Measurements from ENCODE around the gene IQUB. TPM values are rescaled to one million over a fixed set of nuclear protein-coding genes. Genes with fewer than 3 reads are reported as not detected.
A peak's percentile ranks its signal among the peaks of the same experiment; 100 is the strongest.

Gene IQUB
- total and polyA plus RNA-seq, 2 experiments from 2014 or later = 0.97 to 2.2 TPM

DNA sequence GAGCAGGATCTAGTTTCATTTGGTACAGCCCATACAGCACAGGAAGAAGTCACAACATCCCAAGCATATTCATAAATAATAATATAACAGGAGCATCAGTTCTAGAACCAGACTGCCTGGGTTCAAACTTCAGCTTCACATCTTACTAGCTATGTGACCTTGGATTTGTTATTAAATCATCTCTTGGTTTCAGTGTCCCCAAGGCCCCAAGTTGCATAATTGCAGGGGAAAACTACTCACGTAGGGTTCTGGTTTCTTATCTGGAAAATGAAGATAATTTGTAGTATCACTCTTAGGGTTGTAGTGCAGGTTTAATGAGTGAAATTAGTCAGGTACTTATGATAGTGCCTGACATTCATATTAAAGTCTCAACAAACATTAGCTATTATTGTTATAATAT is 5.5 kb upstream of the IQUB start:
- Histone ChIP-seq H3K9me3 (ENCODE audit: low read depth) (no peaks in the 10 kb centered on the region), H3K4me1 (ENCODE audit: insufficient read depth) (no peaks in the 10 kb centered on the region), H2AFZ (no peak overlapping the region), H3K27me3 (no peaks in the 10 kb centered on the region), H3K9me2 (replicated peaks; ENCODE audit: insufficient read depth) (no peaks in the 10 kb centered on the region), H3K4me3 (no peak overlapping the region), H3K4me2 (no peak overlapping the region), H3K79me2 (no peaks in the 10 kb centered on the region), H3K27ac (no peak overlapping the region), H4K20me1 (ENCODE audit: insufficient read depth, poor library complexity, severe bottlenecking) (no peaks in the 10 kb centered on the region), H3K36me3 (replicated peaks; ENCODE audit: insufficient read depth, low read depth) (no peaks in the 10 kb centered on the region)
- no peak for DNase-seq (ENCODE audit: low spot score)
- 36% methylated on average over 1 of the region's 1 CpG for WGBS (ENCODE audit: low lambda C conversion rate, missing lambda C conversion rate)
- TF ChIP-seq EZH2 (IDR thresholded peaks at IDR 0.05; ENCODE audit: borderline replicate concordance) = no peak
- no peak for TF ChIP-seq EZH2phosphoT487 (IDR thresholded peaks at IDR 0.05; ENCODE audit: low read depth, severe bottlenecking, unreplicated experiment)
- TF ChIP-seq, protein P1, sequence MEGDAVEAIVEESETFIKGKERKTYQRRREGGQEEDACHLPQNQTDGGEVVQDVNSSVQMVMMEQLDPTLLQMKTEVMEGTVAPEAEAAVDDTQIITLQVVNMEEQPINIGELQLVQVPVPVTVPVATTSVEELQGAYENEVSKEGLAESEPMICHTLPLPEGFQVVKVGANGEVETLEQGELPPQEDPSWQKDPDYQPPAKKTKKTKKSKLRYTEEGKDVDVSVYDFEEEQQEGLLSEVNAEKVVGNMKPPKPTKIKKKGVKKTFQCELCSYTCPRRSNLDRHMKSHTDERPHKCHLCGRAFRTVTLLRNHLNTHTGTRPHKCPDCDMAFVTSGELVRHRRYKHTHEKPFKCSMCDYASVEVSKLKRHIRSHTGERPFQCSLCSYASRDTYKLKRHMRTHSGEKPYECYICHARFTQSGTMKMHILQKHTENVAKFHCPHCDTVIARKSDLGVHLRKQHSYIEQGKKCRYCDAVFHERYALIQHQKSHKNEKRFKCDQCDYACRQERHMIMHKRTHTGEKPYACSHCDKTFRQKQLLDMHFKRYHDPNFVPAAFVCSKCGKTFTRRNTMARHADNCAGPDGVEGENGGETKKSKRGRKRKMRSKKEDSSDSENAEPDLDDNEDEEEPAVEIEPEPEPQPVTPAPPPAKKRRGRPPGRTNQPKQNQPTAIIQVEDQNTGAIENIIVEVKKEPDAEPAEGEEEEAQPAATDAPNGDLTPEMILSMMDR (IDR thresholded peaks at IDR 0.05; ENCODE audit: poor library complexity) = no peak

DNA sequence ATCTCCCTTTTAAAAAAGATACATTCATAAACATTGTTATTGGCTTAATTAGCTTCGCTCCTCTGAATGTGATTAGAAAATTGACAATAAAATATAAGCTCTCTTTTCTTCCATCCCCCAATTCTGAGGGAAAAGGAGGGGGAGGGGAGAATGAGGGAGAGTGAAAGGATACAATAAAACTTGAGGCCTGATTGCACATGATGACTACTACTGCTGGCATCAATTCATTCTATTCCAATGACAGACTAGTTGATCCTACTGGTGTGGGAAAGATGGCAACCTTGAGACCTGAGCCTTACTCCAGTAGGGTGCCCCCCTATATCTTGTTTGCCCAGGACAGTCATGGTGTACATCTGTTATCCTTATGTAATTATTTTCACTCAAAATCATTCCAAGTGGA is 4.5 kb upstream of the IQUB start:
- TF ChIP-seq, protein P1 (IDR thresholded peaks at IDR 0.05; ENCODE audit: poor library complexity) = no peak
- TF ChIP-seq EZH2 (IDR thresholded peaks at IDR 0.05; ENCODE audit: borderline replicate concordance) (no peak), EZH2phosphoT487 (IDR thresholded peaks at IDR 0.05; ENCODE audit: low read depth, severe bottlenecking, unreplicated experiment) (no peak)
- H3K4me2 ChIP-seq = no peak overlapping the region
- 100% methylated on average over 1 of the region's 1 CpG for WGBS (ENCODE audit: low lambda C conversion rate, missing lambda C conversion rate)
- H3K27ac ChIP-seq = no peak overlapping the region
- H4K20me1 ChIP-seq (ENCODE audit: insufficient read depth, poor library complexity, severe bottlenecking) = no peaks in the 10 kb centered on the region
- H3K27me3 ChIP-seq = no peaks in the 10 kb centered on the region
- H3K79me2 ChIP-seq = no peaks in the 10 kb centered on the region
- no peaks in the 10 kb centered on the region for H3K4me1 ChIP-seq (ENCODE audit: insufficient read depth)
- no peak overlapping the region for H3K4me3 ChIP-seq
- H3K9me2 ChIP-seq (replicated peaks; ENCODE audit: insufficient read depth) = no peaks in the 10 kb centered on the region
- no peak for DNase-seq (ENCODE audit: low spot score)
- no peak overlapping the region for H2AFZ ChIP-seq
- H3K36me3 ChIP-seq (replicated peaks; ENCODE audit: insufficient read depth, low read depth) = no peaks in the 10 kb centered on the region
- H3K9me3 ChIP-seq (ENCODE audit: low read depth) = no peaks in the 10 kb centered on the region

DNA sequence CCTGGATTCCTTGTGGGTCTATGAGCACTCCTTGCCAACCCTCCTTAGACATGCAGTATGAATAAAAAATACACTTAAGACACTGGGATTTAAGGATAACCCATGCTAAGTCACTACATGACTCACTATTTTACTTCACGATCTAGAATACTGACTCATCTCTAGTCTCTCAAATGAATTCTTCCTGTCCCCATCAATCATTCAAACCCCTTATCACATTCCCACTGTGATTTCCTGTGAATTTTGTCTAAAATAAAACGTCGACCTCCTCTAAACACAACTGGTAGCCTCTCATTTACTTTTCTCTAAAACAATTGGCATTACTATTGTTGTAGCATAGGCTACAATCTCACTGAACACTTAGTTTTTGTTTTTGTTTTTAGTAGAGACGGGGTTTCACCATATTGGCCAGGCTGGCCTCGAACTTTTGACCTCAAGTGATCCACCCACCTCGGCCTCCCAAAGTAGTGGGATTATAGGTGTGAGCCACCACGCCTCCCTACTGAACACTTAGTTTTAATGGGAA is 3.9 kb upstream of the IQUB start:
- H3K9me3 ChIP-seq (ENCODE audit: low read depth) = no peaks in the 10 kb centered on the region
- no peaks in the 10 kb centered on the region for H3K9me2 ChIP-seq (replicated peaks; ENCODE audit: insufficient read depth)
- no peaks in the 10 kb centered on the region for H3K4me1 ChIP-seq (ENCODE audit: insufficient read depth)
- DNase-seq (ENCODE audit: low spot score) = peak; percentile 23
- WGBS (ENCODE audit: low lambda C conversion rate, missing lambda C conversion rate) = 68% methylated on average over 7 of the region's 7 CpGs
- peaks cover 3% of the 10 kb centered on the region for H3K27me3 ChIP-seq
- no peak overlapping the region for H3K4me2 ChIP-seq
- H2AFZ ChIP-seq = no peak overlapping the region
- H3K27ac ChIP-seq = peak overlapping the region; percentile 18
- no peaks in the 10 kb centered on the region for H3K79me2 ChIP-seq
- TF ChIP-seq EZH2 (IDR thresholded peaks at IDR 0.05; ENCODE audit: borderline replicate concordance) (no peak), EZH2phosphoT487 (IDR thresholded peaks at IDR 0.05; ENCODE audit: low read depth, severe bottlenecking, unreplicated experiment) (no peak)
- TF ChIP-seq, protein P1 (IDR thresholded peaks at IDR 0.05; ENCODE audit: poor library complexity) = no peak
- H3K36me3 ChIP-seq (replicated peaks; ENCODE audit: insufficient read depth, low read depth) = no peaks in the 10 kb centered on the region
- H4K20me1 ChIP-seq (ENCODE audit: insufficient read depth, poor library complexity, severe bottlenecking) = no peaks in the 10 kb centered on the region
- H3K4me3 ChIP-seq = no peak overlapping the region
